ENCODE results near the gene LENEP.

Gene LENEP

DNA sequence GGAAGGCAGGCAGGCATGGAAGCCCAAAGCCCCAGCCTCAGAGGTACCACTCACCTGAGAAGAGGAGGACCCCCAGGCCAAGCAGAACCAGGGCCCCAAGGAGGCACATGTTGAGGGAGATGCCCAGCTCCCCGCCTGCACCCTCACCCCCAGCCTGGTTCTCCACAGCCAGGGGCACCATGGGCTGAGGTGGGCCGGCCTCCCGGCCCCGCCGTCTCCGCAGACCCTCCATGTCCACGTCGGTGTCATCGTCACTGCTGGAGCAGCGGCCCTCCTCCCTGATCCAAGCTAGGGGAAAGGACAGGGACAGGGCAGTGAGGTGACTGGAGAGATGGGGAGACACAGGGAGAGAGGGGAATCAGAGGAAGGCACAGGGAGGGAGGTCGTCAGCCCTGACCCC lies 45.3 kb upstream of the LENEP start:
- TF ChIP-seq, protein P1, sequence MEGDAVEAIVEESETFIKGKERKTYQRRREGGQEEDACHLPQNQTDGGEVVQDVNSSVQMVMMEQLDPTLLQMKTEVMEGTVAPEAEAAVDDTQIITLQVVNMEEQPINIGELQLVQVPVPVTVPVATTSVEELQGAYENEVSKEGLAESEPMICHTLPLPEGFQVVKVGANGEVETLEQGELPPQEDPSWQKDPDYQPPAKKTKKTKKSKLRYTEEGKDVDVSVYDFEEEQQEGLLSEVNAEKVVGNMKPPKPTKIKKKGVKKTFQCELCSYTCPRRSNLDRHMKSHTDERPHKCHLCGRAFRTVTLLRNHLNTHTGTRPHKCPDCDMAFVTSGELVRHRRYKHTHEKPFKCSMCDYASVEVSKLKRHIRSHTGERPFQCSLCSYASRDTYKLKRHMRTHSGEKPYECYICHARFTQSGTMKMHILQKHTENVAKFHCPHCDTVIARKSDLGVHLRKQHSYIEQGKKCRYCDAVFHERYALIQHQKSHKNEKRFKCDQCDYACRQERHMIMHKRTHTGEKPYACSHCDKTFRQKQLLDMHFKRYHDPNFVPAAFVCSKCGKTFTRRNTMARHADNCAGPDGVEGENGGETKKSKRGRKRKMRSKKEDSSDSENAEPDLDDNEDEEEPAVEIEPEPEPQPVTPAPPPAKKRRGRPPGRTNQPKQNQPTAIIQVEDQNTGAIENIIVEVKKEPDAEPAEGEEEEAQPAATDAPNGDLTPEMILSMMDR (IDR thresholded peaks at IDR 0.05; ENCODE audit: control insufficient read depth, insufficient read depth, low read depth, low read length, missing control alignments) = no peak
- DNase-seq (ENCODE audit: low read depth) = no peak
- no peak overlapping the region for H3K4me3 ChIP-seq (ENCODE audit: control insufficient read depth, low read depth, low read length)

DNA sequence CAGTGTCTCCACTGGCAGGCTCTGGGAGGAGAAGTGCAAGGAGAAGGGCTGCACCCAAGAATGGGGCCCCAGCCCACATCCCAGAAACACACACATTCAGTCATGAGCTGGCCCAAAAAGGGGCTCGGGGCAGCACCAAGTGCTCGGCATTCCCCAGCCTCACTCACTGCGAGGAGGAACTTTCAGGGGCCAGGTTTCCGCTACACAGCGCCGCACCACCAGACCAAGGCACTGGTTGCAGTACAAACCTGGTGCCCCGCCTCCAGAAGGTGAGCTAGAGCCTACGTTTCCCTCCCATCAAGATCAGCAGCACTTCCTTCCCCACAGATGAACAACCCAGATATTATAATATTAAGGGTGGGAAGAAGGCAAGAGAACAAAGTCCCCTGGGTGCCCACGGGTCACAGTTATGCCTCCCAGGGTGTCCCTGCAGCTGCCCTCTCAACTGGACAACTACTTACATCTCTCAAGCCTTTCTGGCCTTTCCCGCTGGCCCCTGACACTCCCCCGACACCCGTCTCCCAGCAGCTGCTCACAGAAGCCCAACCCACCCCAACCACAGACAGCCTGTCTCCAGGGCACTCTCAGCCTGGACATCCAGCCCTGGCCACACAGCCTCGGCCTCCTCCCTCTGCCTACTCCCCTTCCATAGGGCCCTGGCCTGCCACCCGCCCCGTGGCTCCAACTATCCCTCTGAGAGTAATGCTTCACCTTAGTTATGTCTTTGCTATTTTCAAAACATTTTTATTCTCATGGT lies 41.3 kb upstream of the LENEP start:
- TF ChIP-seq, protein P1 (IDR thresholded peaks at IDR 0.05; ENCODE audit: control insufficient read depth, insufficient read depth, low read depth, low read length, missing control alignments) = no peak
- H3K4me3 ChIP-seq (ENCODE audit: control insufficient read depth, low read depth, low read length) = no peak overlapping the region
- DNase-seq (ENCODE audit: low read depth) = no peak

DNA sequence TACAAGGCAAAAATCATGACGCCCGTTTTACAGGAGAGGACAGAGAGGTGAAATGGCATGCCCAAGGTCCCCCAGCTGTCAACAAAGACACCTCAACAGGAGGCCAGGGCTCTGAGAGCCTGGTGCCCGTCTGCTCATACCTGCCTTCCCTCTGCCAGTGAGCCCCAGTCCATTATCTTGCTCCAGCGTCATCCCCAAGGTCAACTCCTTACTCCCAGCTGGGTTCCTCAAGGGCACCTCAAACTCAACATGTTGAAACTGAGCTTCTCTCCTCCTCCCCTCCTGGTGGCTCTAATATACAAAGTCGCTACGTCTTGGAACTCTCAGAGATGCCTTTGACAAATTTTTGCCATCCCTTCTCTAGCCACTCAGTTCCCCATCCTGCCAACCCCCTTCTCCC lies 40.7 kb upstream of the LENEP start:
- TF ChIP-seq, protein P1 (IDR thresholded peaks at IDR 0.05; ENCODE audit: control insufficient read depth, insufficient read depth, low read depth, low read length, missing control alignments) = no peak
- H3K4me3 ChIP-seq (ENCODE audit: control insufficient read depth, low read depth, low read length) = no peak overlapping the region
- DNase-seq (ENCODE audit: low read depth) = no peak

DNA sequence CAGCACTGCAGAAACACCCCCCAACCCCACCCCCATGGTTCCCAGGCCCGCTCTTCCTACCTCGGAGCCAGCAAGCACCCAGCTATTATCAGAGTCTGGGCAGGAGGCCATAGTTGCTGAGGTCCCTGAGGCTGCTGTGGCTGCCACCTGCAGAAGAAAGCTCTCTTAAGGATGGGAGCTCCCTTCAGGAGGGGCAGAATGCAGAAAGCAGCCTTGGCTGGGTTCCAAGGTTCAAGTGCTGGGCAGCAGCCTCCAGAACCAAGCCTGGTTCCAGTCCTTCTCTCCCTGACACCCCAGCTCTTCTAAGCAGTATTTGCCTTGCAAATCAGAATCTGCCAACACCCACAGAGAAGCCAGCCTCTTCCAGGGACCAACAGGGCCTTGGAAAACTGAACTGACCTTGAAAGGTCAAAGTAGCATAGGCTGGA lies 39.8 kb upstream of the LENEP start:
- DNase-seq (ENCODE audit: low read depth) = no peak
- no peak overlapping the region for H3K4me3 ChIP-seq (ENCODE audit: control insufficient read depth, low read depth, low read length)
- TF ChIP-seq, protein P1 (IDR thresholded peaks at IDR 0.05; ENCODE audit: control insufficient read depth, insufficient read depth, low read depth, low read length, missing control alignments) = no peak

DNA sequence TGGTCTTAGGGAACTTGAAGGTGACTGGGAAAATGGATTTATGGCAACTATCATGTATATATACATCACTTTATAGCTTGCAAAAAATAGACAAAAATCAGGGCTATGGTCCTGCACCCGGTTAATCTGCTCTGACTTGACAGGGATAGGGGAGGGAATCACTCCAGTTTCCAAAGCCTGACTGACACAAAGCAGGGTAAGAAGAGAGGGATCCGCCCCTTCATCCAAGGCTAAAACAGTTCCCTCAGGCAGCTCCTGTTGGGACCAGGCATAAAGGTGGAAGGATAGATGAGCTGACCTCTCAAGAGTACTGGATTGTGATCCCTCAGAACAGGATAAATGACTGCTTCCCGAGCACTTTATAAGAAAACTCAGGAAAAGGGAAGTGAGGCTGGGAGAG lies 38.8 kb upstream of the LENEP start:
- TF ChIP-seq, protein P1 (IDR thresholded peaks at IDR 0.05; ENCODE audit: control insufficient read depth, insufficient read depth, low read depth, low read length, missing control alignments) = no peak
- DNase-seq (ENCODE audit: low read depth) = no peak
- H3K4me3 ChIP-seq (ENCODE audit: control insufficient read depth, low read depth, low read length) = no peak overlapping the region

DNA sequence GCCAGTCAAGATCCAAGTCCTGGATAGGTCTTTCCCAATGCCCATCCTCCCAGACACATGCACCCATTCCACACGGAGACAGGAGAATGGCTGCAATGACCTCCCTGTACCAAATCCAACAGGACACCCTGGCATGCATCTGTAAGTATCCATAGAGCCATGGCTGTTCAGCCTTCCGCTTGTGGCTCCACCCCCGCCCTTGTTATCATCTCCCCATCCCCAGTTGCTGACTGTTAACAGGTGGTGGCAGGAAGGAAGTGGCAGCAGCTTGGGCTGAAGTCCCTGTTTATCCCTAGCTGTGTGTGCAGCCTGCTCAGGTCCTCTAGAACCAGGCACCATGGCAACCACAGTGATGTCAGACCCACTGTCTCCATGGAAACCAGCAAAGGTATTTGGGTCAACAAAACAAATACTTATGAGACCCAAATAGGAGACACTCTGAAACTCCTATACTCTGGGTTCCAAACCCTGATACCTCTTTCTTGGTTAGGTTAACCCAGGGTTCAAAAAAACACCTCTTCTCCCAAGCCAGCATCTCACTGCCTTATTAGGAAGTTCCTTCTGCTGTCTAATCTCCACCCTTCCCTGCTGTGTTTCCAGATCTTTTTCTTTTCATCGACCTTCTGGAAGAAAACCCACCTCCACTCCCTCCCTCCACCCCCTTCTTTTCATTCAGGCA lies 38.2 kb upstream of the LENEP start:
- TF ChIP-seq, protein P1 (IDR thresholded peaks at IDR 0.05; ENCODE audit: control insufficient read depth, insufficient read depth, low read depth, low read length, missing control alignments) = no peak
- peak overlapping the region; percentile 54 for H3K4me3 ChIP-seq (ENCODE audit: control insufficient read depth, low read depth, low read length)
- DNase-seq (ENCODE audit: low read depth) = no peak
